ENCODE measurements around the gene TM4SF20. TPM values are rescaled to one million over a fixed set of nuclear protein-coding genes. Genes with fewer than 3 reads are reported as not detected.
"Not testable (repeated sequence)": the region's sequence is repeated elsewhere in the genome, so short reads cannot be mapped to it uniquely, and the experiment has no call there.

TM4SF20 gene
- polyA plus RNA-seq, 1 donor from 2014 or later = not detected

GRCh38 chr2:227386630-227387029, 7.5 kb upstream of the TM4SF20 start:
- H3K79me2 ChIP-seq (replicated peaks; ENCODE audit: insufficient read depth, low read length) = no peaks in the 10 kb centered on the region
- H3K9me2 ChIP-seq (ENCODE audit: insufficient read depth, low read length) = no peaks in the 10 kb centered on the region
- no peak overlapping the region for H3K4me3 ChIP-seq (ENCODE audit: low read length)
- no peaks in the 10 kb centered on the region for H3F3A ChIP-seq (ENCODE audit: insufficient read depth, low read length, poor library complexity, severe bottlenecking)
- no peak overlapping the region for H2AFZ ChIP-seq (ENCODE audit: low read depth, low read length)
- H3K9me3 ChIP-seq (ENCODE audit: low read length) = no peaks in the 10 kb centered on the region
- no peak overlapping the region for H3K9ac ChIP-seq (ENCODE audit: low read length)
- TF ChIP-seq POLR2AphosphoS5 (IDR thresholded peaks at IDR 0.05) (no peak), EZH2 (IDR thresholded peaks at IDR 0.05; ENCODE audit: borderline replicate concordance, insufficient read depth, low read length, poor library complexity, severe bottlenecking) (no peak), REST (IDR thresholded peaks at IDR 0.05; ENCODE audit: borderline replicate concordance) (no peak), CTCF (IDR thresholded peaks at IDR 0.05; ENCODE audit: poor library complexity, severe bottlenecking) (no peak), TAF1 (IDR thresholded peaks at IDR 0.05; ENCODE audit: low read depth) (no peak), EP300 (conservative IDR thresholded peaks at IDR 0.05; ENCODE audit: poor library complexity, severe bottlenecking) (no peak), RAD21 (conservative IDR thresholded peaks at IDR 0.05) (no peak), MXI1 (conservative IDR thresholded peaks at IDR 0.05; ENCODE audit: poor library complexity, severe bottlenecking) (no peak), SMC3 (conservative IDR thresholded peaks at IDR 0.05; ENCODE audit: poor library complexity) (no peak)
- H3K36me3 ChIP-seq (ENCODE audit: insufficient read depth, low read length) = no peaks in the 10 kb centered on the region
- H4K20me1 ChIP-seq (ENCODE audit: insufficient read depth) = no peaks in the 10 kb centered on the region
- H3K27ac ChIP-seq (ENCODE audit: low read length) = no peak overlapping the region
- no peak overlapping the region for H3K4me2 ChIP-seq (ENCODE audit: low read length)
- H3K27me3 ChIP-seq (ENCODE audit: insufficient read depth, low read depth, low read length) = no peaks in the 10 kb centered on the region

- no peak overlapping the region for H3K9ac ChIP-seq (ENCODE audit: low read length)
- H3K79me2 ChIP-seq (replicated peaks; ENCODE audit: insufficient read depth, low read length) = no peaks in the 10 kb centered on the region
- H3K27me3 ChIP-seq (ENCODE audit: insufficient read depth, low read depth, low read length) = no peaks in the 10 kb centered on the region
- no peak overlapping the region for H2AFZ ChIP-seq (ENCODE audit: low read depth, low read length)
- no peak overlapping the region for H3K4me2 ChIP-seq (ENCODE audit: low read length)
- no peak for TF ChIP-seq RAD21 (conservative IDR thresholded peaks at IDR 0.05)
- no peak for TF ChIP-seq MXI1 (conservative IDR thresholded peaks at IDR 0.05; ENCODE audit: poor library complexity, severe bottlenecking)
- no peak for TF ChIP-seq REST (IDR thresholded peaks at IDR 0.05; ENCODE audit: borderline replicate concordance)
- no peak for TF ChIP-seq POLR2AphosphoS5 (IDR thresholded peaks at IDR 0.05)
- TF ChIP-seq CTCF (IDR thresholded peaks at IDR 0.05; ENCODE audit: poor library complexity, severe bottlenecking) = no peak
- no peak for TF ChIP-seq EP300 (conservative IDR thresholded peaks at IDR 0.05; ENCODE audit: poor library complexity, severe bottlenecking)
- no peak for TF ChIP-seq EZH2 (IDR thresholded peaks at IDR 0.05; ENCODE audit: borderline replicate concordance, insufficient read depth, low read length, poor library complexity, severe bottlenecking)
- TF ChIP-seq TAF1 (IDR thresholded peaks at IDR 0.05; ENCODE audit: low read depth) = no peak
- no peak for TF ChIP-seq SMC3 (conservative IDR thresholded peaks at IDR 0.05; ENCODE audit: poor library complexity)
- H3K36me3 ChIP-seq (ENCODE audit: insufficient read depth, low read length) = no peaks in the 10 kb centered on the region
- no peak overlapping the region for H3K27ac ChIP-seq (ENCODE audit: low read length)
- no peaks in the 10 kb centered on the region for H3K9me2 ChIP-seq (ENCODE audit: insufficient read depth, low read length)
- H4K20me1 ChIP-seq (ENCODE audit: insufficient read depth) = no peaks in the 10 kb centered on the region
- H3K9me3 ChIP-seq (ENCODE audit: low read length) = no peaks in the 10 kb centered on the region
- H3F3A ChIP-seq (ENCODE audit: insufficient read depth, low read length, poor library complexity, severe bottlenecking) = no peaks in the 10 kb centered on the region
- H3K4me3 ChIP-seq (ENCODE audit: low read length) = no peak overlapping the region
These were observed 4.6 kb upstream of the TM4SF20 start for GRCh38 chr2:227383686-227384085.

GRCh38 chr2:227382241-227382835, 3.2 kb upstream of the TM4SF20 start:
- H3K27me3 ChIP-seq (ENCODE audit: insufficient read depth, low read depth, low read length); H3K79me2 ChIP-seq (replicated peaks; ENCODE audit: insufficient read depth, low read length); H3K9me3 ChIP-seq (ENCODE audit: low read length); H3K9me2 ChIP-seq (ENCODE audit: insufficient read depth, low read length); H3K36me3 ChIP-seq (ENCODE audit: insufficient read depth, low read length); H3K4me3 ChIP-seq (ENCODE audit: low read length); H3K27ac ChIP-seq (ENCODE audit: low read length); H3K4me2 ChIP-seq (ENCODE audit: low read length); H4K20me1 ChIP-seq (ENCODE audit: insufficient read depth); H3F3A ChIP-seq (ENCODE audit: insufficient read depth, low read length, poor library complexity, severe bottlenecking); H3K9ac ChIP-seq (ENCODE audit: low read length); H2AFZ ChIP-seq (ENCODE audit: low read depth, low read length): not testable (repeated sequence)
